H9 (cell line): ENCODE results near the gene GRIA1. TPM values are rescaled to one million over a fixed set of nuclear protein-coding genes. Genes with fewer than 3 reads are reported as not detected.

ENCODE experiments used
- DNase-seq: peaks from one replicate; pipeline ENCODE4 v3.0.0-alpha.2; 2017
- H2AFZ ChIP-seq: one replicate; pipeline ENCODE4 v1.6.1; 2013; ENCODE audit warnings: mild to moderate bottlenecking, low read length, control low read depth, moderate library complexity
- H2AK5ac ChIP-seq: 2 replicates; pipeline ENCODE4 v1.6.1; 2013; ENCODE audit warnings: low read length, control low read depth, mixed read lengths; ENCODE audit not compliant: insufficient read length
- H2BK120ac ChIP-seq: one replicate; pipeline ENCODE4 v1.6.1; 2013; ENCODE audit warnings: low read depth, mild to moderate bottlenecking, low read length, control low read depth, inconsistent platforms; ENCODE audit not compliant: poor library complexity, severe bottlenecking
- H2BK12ac ChIP-seq: 2 replicates; pipeline ENCODE4 v1.6.1; 2013; ENCODE audit warnings: low read length, control low read depth, mixed read lengths, low read depth; ENCODE audit not compliant: insufficient read length
- H2BK15ac ChIP-seq: 2 replicates; pipeline ENCODE4 v1.6.1; 2013; ENCODE audit warnings: low read depth, low read length, control low read depth
- H2BK20ac ChIP-seq: one replicate; pipeline ENCODE4 v1.6.1; 2013; ENCODE audit warnings: low read depth, mild to moderate bottlenecking, low read length, control low read depth, inconsistent platforms; ENCODE audit not compliant: poor library complexity, severe bottlenecking
- H2BK5ac ChIP-seq: 2 replicates; pipeline ENCODE4 v1.6.1; 2013; ENCODE audit warnings: low read length, control low read depth, mixed read lengths; ENCODE audit not compliant: insufficient read length
- H3K14ac ChIP-seq: 2 replicates; pipeline ENCODE4 v1.6.1; 2013; ENCODE audit warnings: low read length, control low read depth; ENCODE audit not compliant: insufficient read depth
- H3K18ac ChIP-seq: 2 replicates; pipeline ENCODE4 v1.6.1; 2013; ENCODE audit warnings: low read depth, mild to moderate bottlenecking, mixed read lengths, low read length, control low read depth; ENCODE audit not compliant: insufficient read length
- H3K23ac ChIP-seq: 2 replicates; pipeline ENCODE4 v1.6.1; 2013; ENCODE audit warnings: low read length, control low read depth, mixed read lengths, low read depth; ENCODE audit not compliant: insufficient read length
- H3K23me2 ChIP-seq: 2 replicates; pipeline ENCODE4 v1.6.1; 2013; ENCODE audit warnings: low read depth, mild to moderate bottlenecking, mixed read lengths, low read length, control low read depth; ENCODE audit not compliant: insufficient read length, poor library complexity, severe bottlenecking
- H3K27ac ChIP-seq: 2 replicates; pipeline ENCODE4 v1.5.1; 2013; ENCODE audit warnings: low read length, control low read depth, mixed read lengths, low read depth; ENCODE audit not compliant: insufficient read length
- H3K27me3 ChIP-seq: 2 replicates; pipeline ENCODE4 v1.6.1; 2013; ENCODE audit warnings: low read length, control low read depth, inconsistent platforms; ENCODE audit not compliant: insufficient read depth
- H3K4ac ChIP-seq: 2 replicates; pipeline ENCODE4 v1.6.1; 2013; ENCODE audit warnings: low read depth, mild to moderate bottlenecking, control low read depth, inconsistent platforms, low read length, moderate library complexity
- H3K4me1 ChIP-seq: 2 replicates; pipeline ENCODE4 v1.6.1; 2013; ENCODE audit warnings: low read length, control low read depth, inconsistent platforms; ENCODE audit not compliant: insufficient read depth
- H3K4me2 ChIP-seq: 2 replicates; pipeline ENCODE4 v1.6.1; 2013; ENCODE audit warnings: low read length, control low read depth, mixed read lengths; ENCODE audit not compliant: insufficient read length, insufficient read depth
- H3K56ac ChIP-seq: 2 replicates; pipeline ENCODE4 v1.6.1; 2013; ENCODE audit warnings: low read depth, mild to moderate bottlenecking, mixed read lengths, low read length, control low read depth; ENCODE audit not compliant: insufficient read length
- H3K79me1 ChIP-seq: 2 replicates; pipeline ENCODE4 v1.6.1; 2013; ENCODE audit warnings: low read depth, mild to moderate bottlenecking, moderate library complexity, low read length, control low read depth, inconsistent platforms; ENCODE audit not compliant: insufficient read depth, poor library complexity, severe bottlenecking
- H3K79me2 ChIP-seq: 2 replicates; pipeline ENCODE4 v1.6.1; 2013; ENCODE audit warnings: low read length, control low read depth, inconsistent platforms; ENCODE audit not compliant: insufficient read depth
- H3K9ac ChIP-seq: 2 replicates; pipeline ENCODE4 v1.6.1; 2013; ENCODE audit warnings: low read length, control low read depth, mixed read lengths; ENCODE audit not compliant: insufficient read length; ENCODE audit errors: extremely low read depth
- H3K9me3 ChIP-seq: one replicate; pipeline ENCODE4 v1.6.1; 2013; ENCODE audit warnings: low read depth, low read length, inconsistent platforms; ENCODE audit not compliant: control insufficient read depth
- H3T11ph ChIP-seq: one replicate; pipeline ENCODE4 v1.6.1; 2013; ENCODE audit warnings: mild to moderate bottlenecking, low read length, control low read depth, inconsistent platforms
- H4K20me1 ChIP-seq: one replicate; pipeline ENCODE4 v1.6.1; 2013; ENCODE audit not compliant: control insufficient read depth, insufficient read length, insufficient read depth
- H4K5ac ChIP-seq: 2 replicates; pipeline ENCODE4 v1.6.1; 2013; ENCODE audit warnings: low read depth, mild to moderate bottlenecking, mixed read lengths, low read length, control low read depth; ENCODE audit not compliant: insufficient read length
- H4K8ac ChIP-seq: replicated peaks from 2 replicates; pipeline ENCODE4 v1.6.1; 2013; ENCODE audit warnings: low read length, control low read depth, mixed read lengths, low read depth; ENCODE audit not compliant: insufficient read length
- H4K91ac ChIP-seq: 2 replicates; pipeline ENCODE4 v1.6.1; 2013; ENCODE audit warnings: low read depth, mild to moderate bottlenecking, moderate library complexity, mixed read lengths, low read length, control low read depth; ENCODE audit not compliant: insufficient read length
- H3K27ac Mint-ChIP-seq, 3 experiments: 2 replicates in 2 of 3; 3 replicates in 1 of 3; pipeline ENCODE4 v1.8.0; 2020 to 2021; ENCODE audit warnings: mixed read lengths in 3 of 3, mild to moderate bottlenecking in 1 of 3, moderate library complexity in 1 of 3
- H3K27me3 Mint-ChIP-seq: 2 replicates; pipeline ENCODE4 v1.8.0; 2021; ENCODE audit warnings: low read depth, mild to moderate bottlenecking, moderate library complexity, mixed read lengths
- H3K36me3 Mint-ChIP-seq, 3 experiments: 2 replicates in 2 of 3; 3 replicates in 1 of 3; pipeline ENCODE4 v1.8.0; 2020 to 2021; ENCODE audit warnings: low read depth in 3 of 3, mixed read lengths in 3 of 3; ENCODE audit not compliant: insufficient read depth in 1 of 3
- H3K4me1 Mint-ChIP-seq, 2 experiments: 2 replicates each; pipeline ENCODE4 v1.8.0; 2020; ENCODE audit warnings: mixed read lengths in 2 of 2
- H3K4me3 Mint-ChIP-seq, 2 experiments: 2 replicates in 1 of 2; 3 replicates in 1 of 2; pipeline ENCODE4 v1.8.0; 2020 to 2021; ENCODE audit warnings: mild to moderate bottlenecking in 2 of 2, mixed read lengths in 2 of 2, moderate library complexity in 1 of 2
- H3K9me3 Mint-ChIP-seq, 2 experiments: 2 replicates in 1 of 2; 3 replicates in 1 of 2; pipeline ENCODE4 v1.8.0; 2020; ENCODE audit warnings: mild to moderate bottlenecking in 2 of 2, mixed read lengths in 2 of 2, moderate library complexity in 1 of 2
- WGBS: extraction: QIAGEN DNeasy Blood & Tissue Kit; methylation state at CpG from one replicate; pipeline ENCODE4 v1.1.7; 2013; ENCODE audit warnings: missing lambda C conversion rate, low lambda C conversion rate, mixed read lengths; ENCODE audit not compliant: insufficient read length; ENCODE audit errors: extremely low coverage; 5-methylcytosine and 5-hydroxymethylcytosine counted together
- total RNA-seq: library from RNA; stranded (reverse); gene quantifications from 2 replicates; pipeline ENCODE4 v1.2.1, GENCODE V29; 2021
- TF ChIP-seq, protein P1 (sequence below): fragments of 200-600 bp; sonication (generic); conservative IDR thresholded peaks from 3 replicates; pipeline ENCODE4 v1.8.0; 2021; ENCODE audit warnings: antibody characterized with exemption, mild to moderate bottlenecking

GRIA1 gene
- total RNA-seq, 1 experiment from 2014 or later: 0.52 TPM

DNA sequence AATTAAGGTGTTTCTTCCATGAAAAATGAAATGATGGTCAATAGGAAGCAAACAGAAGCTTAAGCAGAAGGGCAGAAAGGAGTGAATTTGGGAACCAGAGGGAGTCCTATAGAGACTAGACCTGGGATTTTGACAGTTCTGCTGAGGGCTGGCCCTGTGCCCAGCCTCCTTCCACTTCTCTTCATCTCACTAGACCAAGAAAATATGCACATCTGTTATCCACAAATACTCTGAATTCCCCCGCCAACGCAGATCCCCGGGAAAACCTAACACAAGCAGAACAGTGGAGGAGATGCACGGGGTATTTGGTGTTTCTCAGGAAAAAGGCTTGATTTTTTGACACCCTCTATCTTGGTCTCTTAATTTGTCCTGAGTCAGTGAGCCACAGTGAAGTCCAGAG is 22.7 kb downstream of the GRIA1 start:
- Mint-ChIP-seq H3K4me3 (no peak overlapping the region), H3K9me3 (peaks cover 6 to 19% of the 10 kb centered on the region in 2 experiments), H3K36me3 (peaks cover 0 to 23% (median 3%) of the 10 kb centered on the region in 3 experiments; a peak in 4 of 7 replicates), H3K4me1 (peaks cover 41% of the 10 kb centered on the region in 2 experiments), H3K27ac (no peak overlapping the region), H3K27me3 (no peaks in the 10 kb centered on the region)
- H4K20me1 ChIP-seq: no peaks in the 10 kb centered on the region
- no peak overlapping the region for H2BK15ac ChIP-seq
- TF ChIP-seq, protein P1, sequence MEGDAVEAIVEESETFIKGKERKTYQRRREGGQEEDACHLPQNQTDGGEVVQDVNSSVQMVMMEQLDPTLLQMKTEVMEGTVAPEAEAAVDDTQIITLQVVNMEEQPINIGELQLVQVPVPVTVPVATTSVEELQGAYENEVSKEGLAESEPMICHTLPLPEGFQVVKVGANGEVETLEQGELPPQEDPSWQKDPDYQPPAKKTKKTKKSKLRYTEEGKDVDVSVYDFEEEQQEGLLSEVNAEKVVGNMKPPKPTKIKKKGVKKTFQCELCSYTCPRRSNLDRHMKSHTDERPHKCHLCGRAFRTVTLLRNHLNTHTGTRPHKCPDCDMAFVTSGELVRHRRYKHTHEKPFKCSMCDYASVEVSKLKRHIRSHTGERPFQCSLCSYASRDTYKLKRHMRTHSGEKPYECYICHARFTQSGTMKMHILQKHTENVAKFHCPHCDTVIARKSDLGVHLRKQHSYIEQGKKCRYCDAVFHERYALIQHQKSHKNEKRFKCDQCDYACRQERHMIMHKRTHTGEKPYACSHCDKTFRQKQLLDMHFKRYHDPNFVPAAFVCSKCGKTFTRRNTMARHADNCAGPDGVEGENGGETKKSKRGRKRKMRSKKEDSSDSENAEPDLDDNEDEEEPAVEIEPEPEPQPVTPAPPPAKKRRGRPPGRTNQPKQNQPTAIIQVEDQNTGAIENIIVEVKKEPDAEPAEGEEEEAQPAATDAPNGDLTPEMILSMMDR: no peak
- H3T11ph ChIP-seq: no peak overlapping the region
- DNase-seq: no peak
- no peak overlapping the region for H3K4me2 ChIP-seq
- no peaks in the 10 kb centered on the region for H3K79me1 ChIP-seq
- no peak overlapping the region for H3K18ac ChIP-seq
- no peak overlapping the region for H2AK5ac ChIP-seq
- H2BK12ac ChIP-seq: no peak overlapping the region
- H3K79me2 ChIP-seq: no peaks in the 10 kb centered on the region
- H2BK20ac ChIP-seq: no peak overlapping the region
- H2BK120ac ChIP-seq: no peak overlapping the region
- no peak overlapping the region for H2BK5ac ChIP-seq
- H3K4ac ChIP-seq: no peak overlapping the region
- H3K27ac ChIP-seq: no peak overlapping the region
- no CpG with 5 or more reads among the region's 4 CpGs for WGBS
- no peak overlapping the region for H3K9ac ChIP-seq
- H3K9me3 ChIP-seq: no peaks in the 10 kb centered on the region
- no peak overlapping the region for H3K14ac ChIP-seq
- no peak overlapping the region for H4K5ac ChIP-seq
- no peaks in the 10 kb centered on the region for H3K27me3 ChIP-seq
- H4K91ac ChIP-seq: no peak overlapping the region
- peaks cover 4% of the 10 kb centered on the region; the same call in 1 of the 2 replicates for H3K4me1 ChIP-seq
- H3K23me2 ChIP-seq: no peaks in the 10 kb centered on the region
- no peak overlapping the region for H3K23ac ChIP-seq
- no peak overlapping the region for H2AFZ ChIP-seq
- H3K56ac ChIP-seq: no peak overlapping the region
- no peak overlapping the region for H4K8ac ChIP-seq
